HAP-1 (cell line): ENCODE data around the gene ABCG5.

Source experiments
- DNase-seq, 2 experiments: peaks; one replicate each; pipeline ENCODE4 v3.0.0-alpha.2; 2016 to 2020; ENCODE audit warnings: low spot score in 2 of 2
- H3K27me3 ChIP-seq: fragments of 250-450 bp; sonication (Bioruptor Pico); 2 replicates; pipeline ENCODE4 v1.5.1; 2020; ENCODE audit warnings: low read depth, mild to moderate bottlenecking, moderate library complexity
- H3K36me3 ChIP-seq: fragments of 250-450 bp; sonication (Bioruptor Pico); replicated peaks from 2 replicates; pipeline ENCODE4 v1.5.1; 2020; ENCODE audit warnings: mild to moderate bottlenecking
- H3K4me1 ChIP-seq: fragments of 250-450 bp; sonication (Bioruptor Pico); 2 replicates; pipeline ENCODE4 v1.5.1; 2020; ENCODE audit warnings: mild to moderate bottlenecking
- H3K4me3 ChIP-seq: fragments of 250-450 bp; sonication (Bioruptor Pico); 2 replicates; pipeline ENCODE4 v1.5.1; 2020; ENCODE audit warnings: mild to moderate bottlenecking, moderate library complexity
- H3K9me3 ChIP-seq: fragments of 250-450 bp; sonication (Bioruptor Pico); 2 replicates; pipeline ENCODE4 v1.5.1; 2020; ENCODE audit warnings: mild to moderate bottlenecking, moderate library complexity
- in situ Hi-C: fragments of 300-500 bp; cut with MboI; formaldehyde crosslinking; loops from 3 replicates; pipeline ENCODE4 v1.14.3; 2020; ENCODE audit warnings: low sequenced_read_pairs, inconsistent platforms, mixed read lengths

The ABCG5 gene

DNA sequence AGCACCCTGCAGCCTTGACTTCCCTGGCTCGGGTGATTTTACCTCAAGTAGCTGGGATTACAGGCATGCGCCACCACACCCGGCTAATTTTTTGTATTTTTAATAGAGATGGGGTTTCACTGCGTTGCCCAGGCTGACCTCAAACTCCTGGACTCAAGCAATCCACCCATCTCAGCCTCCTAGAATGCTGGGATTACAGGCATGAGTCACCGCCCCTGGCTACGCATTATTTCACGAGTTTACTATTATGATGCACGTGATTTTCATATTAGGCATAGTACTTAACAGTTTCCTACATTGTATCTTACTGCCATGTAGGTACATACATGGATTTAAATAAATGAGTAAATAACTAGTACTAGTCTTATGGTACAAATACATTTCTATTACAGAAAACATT is 60.4 kb downstream of the ABCG5 start:
- in situ Hi-C loops = no loop called here

GRCh38 chr2:43777306-43777926 is 61.2 kb downstream of the ABCG5 start:
- in situ Hi-C loops = no loop called here
- no peaks in the 10 kb centered on the region for H3K27me3 ChIP-seq
- DNase-seq = no peak
- no peak overlapping the region for H3K4me3 ChIP-seq
- H3K36me3 ChIP-seq = no peaks in the 10 kb centered on the region
- peaks cover 4% of the 10 kb centered on the region; the same call in 1 of the 2 replicates for H3K4me1 ChIP-seq
- no peaks in the 10 kb centered on the region for H3K9me3 ChIP-seq

More for the DNA sequence above, 60.4 kb downstream of the ABCG5 start:
- DNase-seq = peak in 1 of 2 experiments; percentile 13
- Histone ChIP-seq H3K9me3 (no peaks in the 10 kb centered on the region), H3K27me3 (no peaks in the 10 kb centered on the region), H3K4me1 (peaks cover 4% of the 10 kb centered on the region; the same call in 1 of the 2 replicates), H3K36me3 (no peaks in the 10 kb centered on the region), H3K4me3 (no peak overlapping the region)

- H3K27me3 ChIP-seq = no peaks in the 10 kb centered on the region
- H3K4me1 ChIP-seq = peaks cover 4% of the 10 kb centered on the region; the same call in 1 of the 2 replicates
- no peaks in the 10 kb centered on the region for H3K36me3 ChIP-seq
- no peak overlapping the region for H3K4me3 ChIP-seq
- no peak for DNase-seq
- in situ Hi-C loops = no loop called here
- no peaks in the 10 kb centered on the region for H3K9me3 ChIP-seq
Observed at GRCh38 chr2:43776324-43776723, 62.3 kb downstream of the ABCG5 start.

DNA sequence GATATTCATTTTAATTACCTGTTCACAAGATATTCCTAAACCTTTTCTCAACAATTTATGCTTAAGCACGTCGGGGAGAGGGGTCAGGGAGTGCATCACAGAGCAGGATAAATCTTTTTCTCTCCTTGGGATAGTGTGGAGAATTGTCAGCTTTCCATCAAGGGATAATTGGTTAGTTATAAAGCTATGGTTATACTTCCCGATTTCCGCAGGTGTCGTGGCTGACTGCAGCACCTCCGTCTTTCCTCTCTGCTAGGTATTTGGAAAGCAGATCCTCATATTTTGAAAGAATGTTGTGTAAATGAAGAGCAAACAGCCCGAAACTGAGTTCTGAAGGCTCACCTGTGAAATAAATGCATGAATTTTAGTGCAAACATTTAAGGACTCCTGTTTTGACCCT is 64.0 kb downstream of the ABCG5 start:
- Histone ChIP-seq H3K4me3 (peak overlapping the region; percentile 56), H3K27me3 (no peaks in the 10 kb centered on the region), H3K4me1 (peaks cover 4% of the 10 kb centered on the region; the same call in 1 of the 2 replicates), H3K9me3 (no peaks in the 10 kb centered on the region), H3K36me3 (no peaks in the 10 kb centered on the region)
- DNase-seq = no peak
- in situ Hi-C loops = no loop called here

DNA sequence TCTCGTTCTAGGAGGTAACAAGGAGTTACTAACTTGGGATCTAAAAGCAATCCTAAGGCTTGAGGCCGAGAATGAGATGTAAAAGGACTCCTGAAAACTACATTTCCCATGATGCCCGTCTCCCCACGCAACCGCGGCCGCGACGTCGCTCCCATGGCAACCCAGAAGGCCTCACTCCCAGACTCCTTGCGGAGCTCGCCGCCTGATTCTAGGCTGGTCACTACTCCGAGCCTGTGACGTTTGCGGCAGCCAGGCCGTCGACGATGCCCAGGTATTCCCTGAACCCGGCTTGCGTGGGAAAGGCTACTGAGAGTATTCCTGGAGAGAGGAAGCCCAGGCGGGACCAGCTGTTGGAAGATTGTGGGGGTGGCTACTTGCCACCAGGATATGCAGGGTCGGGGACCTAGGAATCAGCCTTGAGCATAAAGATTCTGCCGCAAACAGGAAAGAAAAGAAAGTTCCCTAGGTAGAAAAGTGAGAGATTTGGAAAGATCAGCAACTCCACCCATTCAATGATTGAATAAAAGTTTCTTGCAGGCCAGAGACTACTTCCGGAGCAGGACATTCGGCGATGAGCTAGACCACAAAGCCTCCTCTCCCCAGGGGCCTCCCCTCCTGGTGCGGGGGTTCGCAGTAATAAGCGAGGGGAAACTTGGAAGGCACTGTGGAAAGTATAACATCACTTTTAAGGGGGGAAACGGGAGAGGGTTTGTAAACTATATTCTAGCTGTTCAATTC is 64.6 kb downstream of the ABCG5 start, which contains the start of gene DYNC2LI1:
Gene DYNC2LI1, plus strand, starts transcription at position 164 of the 738 bp plus-strand sequence. Its CDS starts 100 bp downstream, at position 264.
- peaks cover 4% of the 10 kb centered on the region; the same call in 1 of the 2 replicates for H3K4me1 ChIP-seq
- DNase-seq = peak; percentile 86 to 92
- in situ Hi-C loops = no loop called here
- no peaks in the 10 kb centered on the region for H3K36me3 ChIP-seq
- peak within 1 kb of the TSS; percentile 56 for H3K4me3 ChIP-seq
- H3K9me3 ChIP-seq = no peaks in the 10 kb centered on the region
- no peaks in the 10 kb centered on the region for H3K27me3 ChIP-seq

DNA sequence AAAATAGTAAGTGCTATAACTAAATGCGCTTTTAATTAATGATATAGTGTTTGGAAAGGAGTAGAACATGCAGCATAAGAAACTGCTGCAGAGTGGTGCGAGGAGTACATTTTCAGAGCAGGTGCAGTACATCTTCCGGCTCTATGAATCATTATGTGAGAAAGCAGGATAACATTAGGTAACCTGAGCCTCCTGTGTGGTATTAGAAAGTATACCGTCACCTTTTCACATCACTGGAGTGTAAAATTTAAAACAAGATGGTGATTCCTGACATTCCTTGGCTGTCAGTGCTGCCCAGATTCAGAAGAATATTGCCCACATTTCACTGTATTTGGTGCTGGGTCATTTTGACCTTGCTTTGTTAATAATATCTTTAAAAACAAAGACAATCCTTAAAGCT is 72.6 kb downstream of the ABCG5 start:
- Histone ChIP-seq H3K36me3 (no peaks in the 10 kb centered on the region), H3K27me3 (no peaks in the 10 kb centered on the region), H3K4me1 (no peaks in the 10 kb centered on the region), H3K9me3 (no peaks in the 10 kb centered on the region), H3K4me3 (no peak overlapping the region)
- in situ Hi-C loops = no loop called here
- DNase-seq = no peak

GRCh38 chr2:43764086-43764705 is 74.4 kb downstream of the ABCG5 start:
- Histone ChIP-seq H3K27me3 (no peaks in the 10 kb centered on the region), H3K36me3 (no peaks in the 10 kb centered on the region), H3K4me1 (0 out of 2 replicates have a peak, but pooled peaks cover 2% of the 10 kb centered on the region), H3K9me3 (no peaks in the 10 kb centered on the region), H3K4me3 (no peak overlapping the region)
- in situ Hi-C loops = no loop called here
- no peak for DNase-seq

DNA sequence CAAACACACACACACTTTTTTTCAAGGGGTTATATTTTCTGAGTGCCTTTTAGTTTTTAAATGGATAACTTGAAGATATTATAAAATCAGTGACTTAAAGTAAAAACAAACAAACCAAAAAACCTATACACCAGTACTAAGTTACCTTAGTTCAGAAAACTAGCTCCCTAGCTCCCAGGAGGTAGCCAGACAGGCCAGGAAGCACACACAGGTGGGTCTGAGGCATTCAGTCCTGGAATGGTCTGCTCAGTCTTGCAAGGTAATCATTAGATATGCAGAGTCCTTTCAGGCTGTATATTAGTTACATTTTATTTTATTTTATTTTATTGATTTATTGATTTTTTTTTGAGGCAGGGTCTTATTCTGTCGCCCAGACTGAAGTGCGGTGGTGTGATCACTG is 75.5 kb downstream of the ABCG5 start:
- Histone ChIP-seq H3K4me1 (0 out of 2 replicates have a peak, but pooled peaks cover 2% of the 10 kb centered on the region), H3K36me3 (no peaks in the 10 kb centered on the region), H3K4me3 (no peak overlapping the region), H3K27me3 (no peaks in the 10 kb centered on the region), H3K9me3 (no peaks in the 10 kb centered on the region)
- no peak for DNase-seq
- in situ Hi-C loops = no loop called here
